ENCODE measurements around the gene USP4. TPM values are rescaled to one million over a fixed set of nuclear protein-coding genes. Genes with fewer than 3 reads are reported as not detected.
"Not testable (repeated sequence)": the region's sequence is repeated elsewhere in the genome, so short reads cannot be mapped to it uniquely, and the experiment has no call there.

USP4 gene
- total and polyA plus RNA-seq, 2 experiments from 2014 or later, result 20.1 to 26.5 TPM

DNA sequence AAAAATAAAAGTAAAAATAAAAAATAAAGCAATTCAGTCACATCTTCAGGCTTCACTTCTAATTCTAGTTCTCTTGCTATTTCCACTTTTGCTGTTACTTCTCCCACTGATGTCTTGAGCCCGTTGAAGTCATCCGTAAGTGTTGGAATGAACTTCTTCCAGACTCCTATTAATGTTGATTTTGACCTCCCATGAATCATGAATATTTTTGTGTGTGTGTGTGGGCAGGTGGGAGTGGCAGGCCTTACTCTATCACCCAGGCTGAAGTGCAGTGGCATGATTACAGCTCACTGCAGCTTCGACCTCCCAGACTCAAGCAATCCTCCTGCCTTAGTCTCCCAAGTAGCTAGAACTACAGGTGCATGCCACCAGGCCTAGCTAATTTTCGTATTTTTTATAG lies 10.7 kb downstream of the USP4 start:
- no peaks in the 10 kb centered on the region for H3K9me2 ChIP-seq (replicated peaks; ENCODE audit: insufficient read depth)
- TF ChIP-seq EZH2 (IDR thresholded peaks at IDR 0.05; ENCODE audit: borderline replicate concordance) (no peak), EZH2phosphoT487 (IDR thresholded peaks at IDR 0.05; ENCODE audit: low read depth, severe bottlenecking, unreplicated experiment) (no peak)
- H4K20me1 ChIP-seq (ENCODE audit: insufficient read depth, poor library complexity, severe bottlenecking), result no peaks in the 10 kb centered on the region
- H3K4me1 ChIP-seq (ENCODE audit: insufficient read depth), result no peaks in the 10 kb centered on the region
- H3K9me3 ChIP-seq (ENCODE audit: low read depth), result no peaks in the 10 kb centered on the region
- whole genome bisulfite sequencing (ENCODE audit: low lambda C conversion rate, missing lambda C conversion rate), result over 99% methylated on average over 4 of the region's 4 CpGs
- H2AFZ ChIP-seq, result no peak overlapping the region
- DNase-seq (ENCODE audit: low spot score), result no peak
- H3K4me2 ChIP-seq, result no peak overlapping the region
- no peaks in the 10 kb centered on the region for H3K27me3 ChIP-seq
- peaks cover 21% of the 10 kb centered on the region for H3K79me2 ChIP-seq
- H3K36me3 ChIP-seq (replicated peaks; ENCODE audit: insufficient read depth, low read depth), result no peaks in the 10 kb centered on the region
- no peak overlapping the region for H3K27ac ChIP-seq
- H3K4me3 ChIP-seq, result no peak overlapping the region

DNA sequence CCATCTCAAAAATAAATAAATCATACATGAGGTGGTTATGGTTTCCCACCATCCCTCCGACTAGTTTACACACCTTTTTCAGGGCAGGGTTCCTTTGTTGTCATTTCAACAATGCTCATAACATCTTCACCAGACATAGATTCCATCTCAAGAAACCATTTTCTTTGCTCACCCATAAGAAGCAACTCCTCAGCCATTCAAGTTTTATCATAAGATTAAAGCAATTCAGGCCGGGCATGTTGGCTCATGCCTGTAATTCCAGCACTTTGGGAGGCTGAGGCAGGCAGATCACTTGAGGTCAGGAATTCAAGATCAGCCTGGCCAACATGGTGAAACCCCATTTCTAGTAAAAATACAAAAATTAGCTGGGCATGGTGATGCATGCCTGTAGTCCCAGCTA lies 11.5 kb downstream of the USP4 start:
- H3K9me3 ChIP-seq (ENCODE audit: low read depth); H3K4me1 ChIP-seq (ENCODE audit: insufficient read depth); H3K9me2 ChIP-seq (replicated peaks; ENCODE audit: insufficient read depth); H4K20me1 ChIP-seq (ENCODE audit: insufficient read depth, poor library complexity, severe bottlenecking); H2AFZ ChIP-seq; H3K36me3 ChIP-seq (replicated peaks; ENCODE audit: insufficient read depth, low read depth); H3K27ac ChIP-seq; H3K4me3 ChIP-seq; H3K27me3 ChIP-seq; H3K4me2 ChIP-seq; DNase-seq (ENCODE audit: low spot score): not testable (repeated sequence)
- WGBS (ENCODE audit: low lambda C conversion rate, missing lambda C conversion rate), result 92% methylated on average over 2 of the region's 2 CpGs
- peaks cover 17% of the 10 kb centered on the region for H3K79me2 ChIP-seq

DNA sequence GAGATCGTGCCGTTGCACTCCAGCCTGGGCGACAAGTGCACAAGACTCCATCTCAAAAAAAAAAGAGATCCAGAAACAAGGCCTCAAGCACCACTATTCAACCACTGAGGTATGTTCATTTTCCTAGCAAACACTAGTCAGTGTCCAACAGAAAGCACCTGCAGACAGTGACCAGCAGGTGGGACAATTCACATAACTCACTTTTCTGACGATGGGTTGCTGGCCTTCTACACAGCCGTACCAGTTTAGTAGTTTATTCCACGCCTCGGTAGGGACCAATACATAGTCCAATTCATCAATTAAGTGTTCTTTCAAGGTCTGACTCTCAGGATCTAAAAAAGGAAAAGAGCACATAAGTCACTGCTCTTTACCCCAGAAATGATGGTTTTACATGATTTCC lies 12.4 kb downstream of the USP4 start:
- H3K79me2 ChIP-seq, result peaks cover 10% of the 10 kb centered on the region
- no peak overlapping the region for H3K4me2 ChIP-seq
- no peaks in the 10 kb centered on the region for H3K9me3 ChIP-seq (ENCODE audit: low read depth)
- no peaks in the 10 kb centered on the region for H4K20me1 ChIP-seq (ENCODE audit: insufficient read depth, poor library complexity, severe bottlenecking)
- no peaks in the 10 kb centered on the region for H3K9me2 ChIP-seq (replicated peaks; ENCODE audit: insufficient read depth)
- no peak for DNase-seq (ENCODE audit: low spot score)
- TF ChIP-seq, protein P1, sequence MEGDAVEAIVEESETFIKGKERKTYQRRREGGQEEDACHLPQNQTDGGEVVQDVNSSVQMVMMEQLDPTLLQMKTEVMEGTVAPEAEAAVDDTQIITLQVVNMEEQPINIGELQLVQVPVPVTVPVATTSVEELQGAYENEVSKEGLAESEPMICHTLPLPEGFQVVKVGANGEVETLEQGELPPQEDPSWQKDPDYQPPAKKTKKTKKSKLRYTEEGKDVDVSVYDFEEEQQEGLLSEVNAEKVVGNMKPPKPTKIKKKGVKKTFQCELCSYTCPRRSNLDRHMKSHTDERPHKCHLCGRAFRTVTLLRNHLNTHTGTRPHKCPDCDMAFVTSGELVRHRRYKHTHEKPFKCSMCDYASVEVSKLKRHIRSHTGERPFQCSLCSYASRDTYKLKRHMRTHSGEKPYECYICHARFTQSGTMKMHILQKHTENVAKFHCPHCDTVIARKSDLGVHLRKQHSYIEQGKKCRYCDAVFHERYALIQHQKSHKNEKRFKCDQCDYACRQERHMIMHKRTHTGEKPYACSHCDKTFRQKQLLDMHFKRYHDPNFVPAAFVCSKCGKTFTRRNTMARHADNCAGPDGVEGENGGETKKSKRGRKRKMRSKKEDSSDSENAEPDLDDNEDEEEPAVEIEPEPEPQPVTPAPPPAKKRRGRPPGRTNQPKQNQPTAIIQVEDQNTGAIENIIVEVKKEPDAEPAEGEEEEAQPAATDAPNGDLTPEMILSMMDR (IDR thresholded peaks at IDR 0.05; ENCODE audit: poor library complexity), result peak; percentile 24
- TF ChIP-seq EZH2 (IDR thresholded peaks at IDR 0.05; ENCODE audit: borderline replicate concordance), result no peak
- H2AFZ ChIP-seq, result no peak overlapping the region
- no peaks in the 10 kb centered on the region for H3K27me3 ChIP-seq
- H3K27ac ChIP-seq, result no peak overlapping the region
- no peak overlapping the region for H3K4me3 ChIP-seq
- 86% methylated on average over 7 of the region's 7 CpGs for WGBS (ENCODE audit: low lambda C conversion rate, missing lambda C conversion rate)
- no peaks in the 10 kb centered on the region for H3K36me3 ChIP-seq (replicated peaks; ENCODE audit: insufficient read depth, low read depth)
- H3K4me1 ChIP-seq (ENCODE audit: insufficient read depth), result no peaks in the 10 kb centered on the region

DNA sequence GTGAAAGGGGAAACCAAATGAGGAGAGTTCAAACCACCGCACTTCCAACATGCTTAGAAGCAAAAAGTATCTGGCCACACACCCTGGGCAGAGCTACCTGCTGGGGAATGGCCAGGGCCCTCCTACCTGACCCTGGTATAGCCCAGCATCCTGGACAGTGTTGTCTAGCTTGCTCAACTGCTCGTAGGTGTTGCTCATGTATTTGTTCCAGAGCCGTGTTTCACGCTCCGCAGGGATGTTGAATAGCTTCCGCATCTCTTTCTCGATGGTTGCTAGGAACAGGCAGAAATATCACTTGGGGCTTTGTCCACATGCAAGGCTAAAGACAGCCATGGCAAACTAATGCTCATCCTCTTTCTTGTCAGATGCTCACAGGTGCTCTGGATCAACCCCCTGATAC lies 15.1 kb downstream of the USP4 start:
- H3K36me3 ChIP-seq (replicated peaks; ENCODE audit: insufficient read depth, low read depth), result no peaks in the 10 kb centered on the region
- H3K27me3 ChIP-seq, result no peaks in the 10 kb centered on the region
- H4K20me1 ChIP-seq (ENCODE audit: insufficient read depth, poor library complexity, severe bottlenecking), result no peaks in the 10 kb centered on the region
- no peaks in the 10 kb centered on the region for H3K9me3 ChIP-seq (ENCODE audit: low read depth)
- TF ChIP-seq EZH2 (IDR thresholded peaks at IDR 0.05; ENCODE audit: borderline replicate concordance) (no peak), EZH2phosphoT487 (IDR thresholded peaks at IDR 0.05; ENCODE audit: low read depth, severe bottlenecking, unreplicated experiment) (no peak)
- TF ChIP-seq, protein P1 (IDR thresholded peaks at IDR 0.05; ENCODE audit: poor library complexity), result no peak
- no peak overlapping the region for H3K4me3 ChIP-seq
- no peaks in the 10 kb centered on the region for H3K9me2 ChIP-seq (replicated peaks; ENCODE audit: insufficient read depth)
- DNase-seq (ENCODE audit: low spot score), result no peak
- no peak overlapping the region for H3K27ac ChIP-seq
- whole genome bisulfite sequencing (ENCODE audit: low lambda C conversion rate, missing lambda C conversion rate), result 98% methylated on average over 7 of the region's 7 CpGs
- H3K4me2 ChIP-seq, result no peak overlapping the region
- H2AFZ ChIP-seq, result no peak overlapping the region
- no peaks in the 10 kb centered on the region for H3K4me1 ChIP-seq (ENCODE audit: insufficient read depth)
- H3K79me2 ChIP-seq, result peaks cover 3% of the 10 kb centered on the region
